Middle frontal gyrus (tissue), 1 donor: ENCODE measurements around the gene CDCA8.

Experiments used
- DNase-seq: peaks from one replicate; pipeline ENCODE4 v3.0.0-alpha.2; 2015; ENCODE audit warnings: low spot score; ENCODE audit errors: extremely low spot score

CDCA8 gene

DNA sequence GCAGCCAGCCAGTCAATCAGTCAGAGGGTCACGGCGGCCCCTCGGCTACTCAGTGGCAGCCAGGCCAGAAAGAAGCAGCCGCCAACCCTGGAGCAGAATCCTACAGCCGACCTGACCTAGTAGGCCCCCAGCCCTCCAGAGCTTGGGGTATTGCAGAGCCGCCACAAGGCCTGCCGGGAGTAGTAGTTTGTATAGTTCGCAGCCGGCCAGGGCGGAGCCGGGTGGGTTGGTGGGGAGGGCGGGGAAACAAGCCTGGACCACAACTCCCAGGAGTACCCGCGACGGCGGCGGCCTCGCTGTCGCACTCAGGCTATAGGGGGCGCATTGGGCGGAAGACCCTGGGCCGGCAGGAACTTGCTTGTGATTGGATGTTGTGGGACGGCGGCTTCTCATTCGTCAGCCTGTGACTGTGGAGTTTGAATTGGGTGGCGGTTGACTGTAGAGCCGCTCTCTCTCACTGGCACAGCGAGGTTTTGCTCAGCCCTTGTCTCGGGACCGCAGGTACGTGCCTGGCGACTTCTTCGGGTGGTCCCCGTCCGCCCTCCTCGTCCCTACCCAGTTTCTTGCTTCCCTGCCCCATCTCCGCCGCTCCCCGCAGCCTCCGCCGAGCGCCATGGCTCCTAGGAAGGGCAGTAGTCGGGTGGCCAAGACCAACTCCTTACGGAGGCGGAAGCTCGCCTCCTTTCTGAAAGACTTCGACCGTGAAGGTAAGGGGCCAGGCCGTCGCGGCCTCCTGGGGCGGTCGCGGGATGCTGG is at the start of gene CDCA8:
TSS of gene CDCA8 (plus strand) at position 439 of the 756 bp plus-strand sequence. CDS start at position 614, 175 bp downstream.
- DNase-seq, result peak; percentile 97

GRCh38 chr1:37647281-37647680 is 45.0 kb upstream of the CDCA8 start:
- DNase-seq, result no peak

GRCh38 chr1:37650173-37650572 is 42.1 kb upstream of the CDCA8 start:
- no peak for DNase-seq

GRCh38 chr1:37650721-37651120 is 41.6 kb upstream of the CDCA8 start:
- no peak for DNase-seq

GRCh38 chr1:37651803-37652202 is 40.5 kb upstream of the CDCA8 start:
- DNase-seq, result no peak

DNA sequence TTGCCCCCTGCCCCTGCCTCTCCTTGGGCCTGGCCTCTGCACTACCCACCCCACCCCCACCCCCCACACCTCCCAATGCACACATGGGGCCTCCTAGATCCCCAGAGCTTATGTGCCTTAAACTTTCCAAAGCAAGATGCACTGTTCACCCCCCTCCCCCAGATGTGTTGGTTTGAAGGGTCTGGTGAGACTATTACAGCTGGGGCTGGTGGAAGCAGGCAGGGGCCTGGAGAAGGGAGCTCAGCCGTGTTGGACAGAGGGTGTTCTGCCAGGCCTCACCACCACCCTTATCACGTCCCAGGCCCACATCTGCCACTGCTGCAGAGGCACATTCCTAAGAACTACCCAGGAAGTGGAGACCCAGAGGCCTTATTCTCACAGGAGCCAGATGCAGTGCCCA is 39.3 kb upstream of the CDCA8 start:
- DNase-seq, result no peak

DNA sequence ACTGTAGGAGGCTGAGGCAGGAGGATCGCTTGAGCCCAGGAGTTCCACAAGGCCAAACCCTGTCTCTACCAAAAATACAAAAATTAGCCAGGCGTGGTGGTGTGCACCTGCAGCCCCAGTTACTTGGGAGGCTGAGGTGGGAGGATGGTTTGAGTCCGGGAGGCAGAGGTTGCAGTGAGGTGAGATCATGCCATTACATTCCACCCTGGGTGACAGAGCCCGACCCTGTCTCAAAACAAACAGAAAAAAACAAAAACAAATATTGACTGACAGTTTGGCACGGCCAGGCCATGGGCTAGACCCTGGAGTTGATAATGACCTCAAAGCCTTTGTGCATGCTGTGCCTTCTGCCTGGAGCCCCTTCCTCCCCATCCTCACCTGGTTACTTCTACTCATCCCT is 38.4 kb upstream of the CDCA8 start:
- no peak for DNase-seq

- DNase-seq, result no peak
These were observed 37.0 kb upstream of the CDCA8 start for GRCh38 chr1:37655274-37655673.

GRCh38 chr1:37656026-37656425 is 36.3 kb upstream of the CDCA8 start:
- no peak for DNase-seq

DNA sequence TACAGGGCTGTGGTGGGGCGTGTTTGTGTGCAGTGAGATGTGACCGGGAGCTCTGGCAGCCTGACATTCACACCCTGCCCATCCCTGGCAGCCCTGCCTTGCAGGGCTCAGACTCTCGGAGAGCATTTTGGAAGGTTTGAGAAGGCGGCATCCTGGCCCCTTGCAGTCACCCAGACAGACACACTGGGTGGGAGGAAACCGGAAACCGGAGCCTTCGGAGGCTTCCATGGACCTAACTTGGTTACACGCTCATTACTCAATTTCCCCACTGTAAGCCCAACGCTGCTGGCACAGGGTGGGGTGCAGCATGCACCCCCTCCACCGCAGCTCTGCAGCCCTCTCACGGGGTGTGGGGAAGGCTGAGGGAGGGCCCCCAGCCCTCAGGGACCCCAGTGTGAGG is 35.4 kb upstream of the CDCA8 start:
- no peak for DNase-seq

- DNase-seq, result no peak
These were observed 34.5 kb upstream of the CDCA8 start for GRCh38 chr1:37657620-37658412.

GRCh38 chr1:37658486-37658885 is 33.8 kb upstream of the CDCA8 start:
- DNase-seq, result no peak

DNA sequence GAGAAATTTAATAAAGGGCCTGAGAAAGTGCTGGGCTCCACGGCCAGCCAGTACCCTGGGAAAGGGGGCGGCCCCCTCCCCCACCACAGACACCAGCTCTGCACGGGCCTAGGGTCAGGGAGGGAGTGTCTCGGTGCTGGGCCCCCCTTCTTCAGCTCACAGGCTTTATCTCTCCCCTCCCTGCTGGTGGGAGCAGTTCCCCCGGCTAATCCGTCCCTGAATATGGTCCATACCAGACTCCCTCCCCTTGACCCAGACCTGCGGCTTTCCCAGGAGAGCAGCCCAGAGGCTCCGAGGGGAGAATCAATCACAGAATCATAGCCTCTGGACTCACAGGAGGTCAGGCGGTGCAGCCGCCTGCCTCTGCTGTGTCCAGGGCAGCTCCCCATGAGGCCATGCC is 31.7 kb upstream of the CDCA8 start:
- DNase-seq, result no peak

GRCh38 chr1:37661401-37661800 is 30.9 kb upstream of the CDCA8 start:
- no peak for DNase-seq

- no peak for DNase-seq
These were observed 30.1 kb upstream of the CDCA8 start for GRCh38 chr1:37662031-37662755.

- DNase-seq, result no peak
These were observed 28.8 kb upstream of the CDCA8 start for GRCh38 chr1:37663426-37664000.

DNA sequence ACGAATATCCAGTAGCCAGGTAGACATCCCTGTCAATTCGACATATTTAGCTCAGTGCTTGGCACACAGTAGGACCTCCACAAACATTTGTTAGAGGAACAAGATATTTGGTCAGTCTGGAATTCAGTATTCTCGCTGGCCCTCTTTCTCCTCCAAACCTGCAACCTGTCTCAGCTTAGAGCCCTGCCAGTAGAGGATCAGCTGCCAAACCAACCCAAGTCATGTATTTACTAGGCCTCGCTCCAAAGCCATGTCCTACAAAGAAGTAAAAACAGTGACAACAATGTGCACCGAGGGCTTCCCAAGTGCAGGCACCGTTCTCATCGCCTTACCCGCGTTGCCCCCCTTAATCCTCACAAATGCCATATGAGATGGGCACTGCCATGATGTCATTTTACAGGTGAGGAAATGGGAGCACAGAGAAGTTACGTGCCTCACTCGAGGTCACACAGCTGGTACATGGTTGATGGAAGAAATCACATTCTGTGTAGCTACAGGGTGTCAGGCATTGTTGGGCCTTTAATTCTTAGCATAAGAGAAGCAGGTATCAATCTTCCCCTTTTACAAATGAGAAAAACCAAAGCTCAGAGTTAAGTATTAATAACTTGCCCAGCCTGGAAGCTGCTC is 26.0 kb upstream of the CDCA8 start:
- DNase-seq, result no peak

- DNase-seq, result no peak
These were observed 25.2 kb upstream of the CDCA8 start for GRCh38 chr1:37667023-37667671.

DNA sequence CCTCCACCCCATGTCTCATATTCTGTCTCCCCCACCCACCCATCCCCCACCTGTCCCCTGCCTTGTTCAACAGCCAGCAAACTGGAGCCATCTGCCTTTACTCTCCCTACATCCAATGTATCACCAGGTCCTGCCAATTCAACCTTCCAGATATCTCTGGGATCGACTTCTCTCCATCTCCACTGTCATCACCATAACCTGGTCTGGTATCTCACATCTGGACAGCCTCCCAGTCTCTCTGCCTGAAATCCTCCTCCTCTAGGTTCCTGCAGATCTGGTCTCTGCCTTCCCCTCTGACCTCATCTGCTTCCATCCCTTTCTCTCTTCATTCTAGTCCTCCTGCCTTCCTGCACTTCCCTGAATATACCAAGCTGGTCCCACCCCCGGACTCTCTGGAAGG is 22.2 kb upstream of the CDCA8 start:
- no peak for DNase-seq

DNA sequence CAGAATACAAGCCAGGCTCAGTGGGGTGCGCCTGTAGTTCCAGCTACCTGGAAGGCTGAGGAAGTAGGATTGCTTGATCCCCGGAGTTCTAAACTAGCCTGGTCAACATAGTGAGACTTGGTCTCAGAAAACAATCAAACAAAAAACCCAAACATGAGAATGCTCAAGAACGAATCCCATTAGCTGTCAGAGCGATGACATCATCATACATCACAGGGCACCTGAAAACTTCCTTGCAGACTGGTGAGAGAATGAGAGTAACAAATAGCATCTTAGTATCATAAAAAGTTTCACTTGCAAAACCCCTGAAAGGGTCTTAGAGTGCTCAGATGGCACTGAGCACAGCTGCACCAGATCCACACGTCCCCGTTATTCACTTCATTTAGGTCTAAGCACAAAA is 21.1 kb upstream of the CDCA8 start:
- no peak for DNase-seq
